BJ (cell line): Measurements from ENCODE around the gene TSKU. TPM values are rescaled to one million over a fixed set of nuclear protein-coding genes. Genes with fewer than 3 reads are reported as not detected.

Experiments
- CTCF ChIA-PET: fragments of 350-600 bp; formaldehyde crosslinking; extraction: SDS; loops from one replicate; lab custom pipeline; 2021; ENCODE audit warnings: antibody characterized with exemption, inconsistent platforms; lab: Yijun Ruan, JAX
- POLR2A ChIA-PET: fragments of 300-600 bp; sonication (Branson Sonifier 250); formaldehyde crosslinking; extraction: SDS; loops from one replicate; lab custom pipeline; 2021; ENCODE audit warnings: antibody characterized with exemption; lab: Charles Lee
- DNase-seq: peaks from one replicate; pipeline ENCODE4 v3.0.0-alpha.2; 2011; ENCODE audit warnings: low read depth
- H3K27me3 ChIP-seq: 2 replicates; pipeline ENCODE4 v1.6.0; 2011; ENCODE audit warnings: low read length; ENCODE audit not compliant: control insufficient read depth, insufficient read depth
- H3K36me3 ChIP-seq: 2 replicates; pipeline ENCODE4 v1.5.1; 2011; ENCODE audit warnings: low read length; ENCODE audit not compliant: control insufficient read depth, insufficient read depth
- H3K4me3 ChIP-seq: 2 replicates; pipeline ENCODE4 v1.5.1; 2011; ENCODE audit warnings: low read depth, mild to moderate bottlenecking, control low read depth, low read length
- CTCF ChIP-seq: IDR thresholded peaks from 2 replicates; pipeline ENCODE4 v1.5.1; 2011; ENCODE audit warnings: low read depth, mild to moderate bottlenecking, control low read depth, inconsistent platforms, low read length, moderate library complexity; ENCODE audit not compliant: insufficient read depth
- polyA plus RNA-seq: library from polyadenylated mRNA; depleted of rRNA; stranded (reverse); fragments of >200 nt; gene quantifications from 2 replicates; pipeline ENCODE4 v1.2.3, GENCODE V29; 2011

TSKU gene
- polyA plus RNA-seq, 1 experiment, result 27.3 TPM

GRCh38 chr11:76839311-76839710, 56.2 kb downstream of the TSKU start:
- H3K4me3 ChIP-seq, result no peak overlapping the region
- ChIA-PET CTCF (interaction anchor here (0.6 kb wide), 1 partner anchor 42 kb away, joined by 4 read pairs; no protein-coding TSS in a partner anchor), POLR2A (no interaction called here)
- H3K36me3 ChIP-seq, result no peaks in the 10 kb centered on the region
- DNase-seq, result no peak
- TF ChIP-seq CTCF, result no peak
- peaks cover 23% of the 10 kb centered on the region for H3K27me3 ChIP-seq

- POLR2A ChIA-PET, result no interaction called here
- no peak for TF ChIP-seq CTCF
- no peak for DNase-seq
- CTCF ChIA-PET, result interaction anchor here (1.2 kb wide), 1 partner anchor 31 kb away, joined by 3 read pairs; no protein-coding TSS in a partner anchor
- H3K36me3 ChIP-seq, result no peaks in the 10 kb centered on the region
- peaks cover 22% of the 10 kb centered on the region for H3K27me3 ChIP-seq
- no peak overlapping the region for H3K4me3 ChIP-seq
Observed at GRCh38 chr11:76841923-76842452, 58.8 kb downstream of the TSKU start.

- ChIA-PET CTCF (no interaction called here), POLR2A (no interaction called here)
- DNase-seq, result no peak
- Histone ChIP-seq H3K36me3 (no peaks in the 10 kb centered on the region), H3K4me3 (no peak overlapping the region), H3K27me3 (peaks cover 10% of the 10 kb centered on the region)
- no peak for TF ChIP-seq CTCF
Observed at GRCh38 chr11:76843907-76844306, 60.8 kb downstream of the TSKU start.

- Histone ChIP-seq H3K27me3 (peaks cover 8% of the 10 kb centered on the region), H3K36me3 (no peaks in the 10 kb centered on the region), H3K4me3 (no peak overlapping the region)
- no peak for TF ChIP-seq CTCF
- no peak for DNase-seq
- ChIA-PET POLR2A (no interaction called here), CTCF (no interaction called here)
Observed at GRCh38 chr11:76844511-76844910, 61.4 kb downstream of the TSKU start.

- H3K36me3 ChIP-seq, result no peaks in the 10 kb centered on the region
- H3K27me3 ChIP-seq, result peaks cover 7% of the 10 kb centered on the region
- no peak overlapping the region for H3K4me3 ChIP-seq
- ChIA-PET POLR2A (no interaction called here), CTCF (no interaction called here)
- DNase-seq, result no peak
- no peak for TF ChIP-seq CTCF
Observed at GRCh38 chr11:76845069-76845468, 61.9 kb downstream of the TSKU start.
